Neutrophil (primary cell): ENCODE results near the gene ISM1.

Experiments used
- H3K27ac ChIP-seq: fragments of 200-600 bp; sonication (generic); 2 replicates; pipeline ENCODE4 v1.5.1; 2016; ENCODE audit warnings: mild to moderate bottlenecking, moderate library complexity
- H3K27me3 ChIP-seq: fragments of 200-600 bp; sonication (generic); 2 replicates; pipeline ENCODE4 v1.6.0; 2016; ENCODE audit warnings: mild to moderate bottlenecking
- H3K36me3 ChIP-seq: fragments of 200-600 bp; sonication (generic); 2 replicates; pipeline ENCODE4 v1.5.1; 2017
- H3K4me1 ChIP-seq, 2 experiments: fragments of 200-600 bp in 1 of 2; sonication (generic) in 1 of 2; 1 replicate in 1 of 2; 2 replicates in 1 of 2; pipeline versions ENCODE4 v1.5.1 to v1.6.1; 2013 to 2016; ENCODE audit warnings: low read depth in 1 of 2, low read length in 1 of 2, mild to moderate bottlenecking in 1 of 2, moderate library complexity in 1 of 2; ENCODE audit not compliant: control insufficient read depth in 1 of 2, insufficient read depth in 1 of 2
- H3K4me3 ChIP-seq, 2 experiments: fragments of 200-600 bp in 1 of 2; sonication (generic) in 1 of 2; 1 replicate in 1 of 2; 2 replicates in 1 of 2; pipeline ENCODE4 v1.5.1; 2013 to 2016; ENCODE audit warnings: low read depth in 1 of 2, low read length in 1 of 2, mild to moderate bottlenecking in 1 of 2, moderate library complexity in 1 of 2
- H3K9me3 ChIP-seq: fragments of 200-600 bp; sonication (generic); 2 replicates; pipeline ENCODE4 v1.5.1; 2016
- TF ChIP-seq, protein P1 (sequence below): fragments of 200-600 bp; sonication (generic); IDR thresholded peaks from 2 replicates; pipeline ENCODE4 v1.5.1; 2016; ENCODE audit warnings: antibody characterized with exemption

ISM1 gene

DNA sequence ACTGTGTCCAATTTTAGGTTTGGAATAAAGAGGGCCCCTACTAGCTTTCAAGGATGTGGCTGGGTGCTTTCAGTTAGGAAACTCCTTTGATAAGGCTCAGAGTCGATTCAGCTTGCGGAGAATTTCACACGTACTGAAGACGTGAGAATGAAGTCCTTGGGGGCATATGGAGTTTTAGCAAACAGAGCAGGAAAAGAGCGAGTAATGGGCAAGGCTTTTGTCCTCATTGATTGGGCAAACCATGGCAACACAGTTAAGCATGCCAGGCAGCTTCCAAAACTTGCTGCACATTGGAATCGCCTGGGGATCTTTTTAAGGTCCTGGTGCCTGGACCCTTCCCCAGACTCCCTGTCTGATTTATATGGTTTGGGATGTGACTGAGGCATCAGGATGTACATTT lies 29.2 kb downstream of the ISM1 start:
- Histone ChIP-seq H3K9me3 (no peaks in the 10 kb centered on the region), H3K4me3 (no peak overlapping the region), H3K36me3 (no peaks in the 10 kb centered on the region), H3K4me1 (no peaks in the 10 kb centered on the region), H3K27ac (no peak overlapping the region), H3K27me3 (no peaks in the 10 kb centered on the region)
- TF ChIP-seq, protein P1, sequence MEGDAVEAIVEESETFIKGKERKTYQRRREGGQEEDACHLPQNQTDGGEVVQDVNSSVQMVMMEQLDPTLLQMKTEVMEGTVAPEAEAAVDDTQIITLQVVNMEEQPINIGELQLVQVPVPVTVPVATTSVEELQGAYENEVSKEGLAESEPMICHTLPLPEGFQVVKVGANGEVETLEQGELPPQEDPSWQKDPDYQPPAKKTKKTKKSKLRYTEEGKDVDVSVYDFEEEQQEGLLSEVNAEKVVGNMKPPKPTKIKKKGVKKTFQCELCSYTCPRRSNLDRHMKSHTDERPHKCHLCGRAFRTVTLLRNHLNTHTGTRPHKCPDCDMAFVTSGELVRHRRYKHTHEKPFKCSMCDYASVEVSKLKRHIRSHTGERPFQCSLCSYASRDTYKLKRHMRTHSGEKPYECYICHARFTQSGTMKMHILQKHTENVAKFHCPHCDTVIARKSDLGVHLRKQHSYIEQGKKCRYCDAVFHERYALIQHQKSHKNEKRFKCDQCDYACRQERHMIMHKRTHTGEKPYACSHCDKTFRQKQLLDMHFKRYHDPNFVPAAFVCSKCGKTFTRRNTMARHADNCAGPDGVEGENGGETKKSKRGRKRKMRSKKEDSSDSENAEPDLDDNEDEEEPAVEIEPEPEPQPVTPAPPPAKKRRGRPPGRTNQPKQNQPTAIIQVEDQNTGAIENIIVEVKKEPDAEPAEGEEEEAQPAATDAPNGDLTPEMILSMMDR: no peak

DNA sequence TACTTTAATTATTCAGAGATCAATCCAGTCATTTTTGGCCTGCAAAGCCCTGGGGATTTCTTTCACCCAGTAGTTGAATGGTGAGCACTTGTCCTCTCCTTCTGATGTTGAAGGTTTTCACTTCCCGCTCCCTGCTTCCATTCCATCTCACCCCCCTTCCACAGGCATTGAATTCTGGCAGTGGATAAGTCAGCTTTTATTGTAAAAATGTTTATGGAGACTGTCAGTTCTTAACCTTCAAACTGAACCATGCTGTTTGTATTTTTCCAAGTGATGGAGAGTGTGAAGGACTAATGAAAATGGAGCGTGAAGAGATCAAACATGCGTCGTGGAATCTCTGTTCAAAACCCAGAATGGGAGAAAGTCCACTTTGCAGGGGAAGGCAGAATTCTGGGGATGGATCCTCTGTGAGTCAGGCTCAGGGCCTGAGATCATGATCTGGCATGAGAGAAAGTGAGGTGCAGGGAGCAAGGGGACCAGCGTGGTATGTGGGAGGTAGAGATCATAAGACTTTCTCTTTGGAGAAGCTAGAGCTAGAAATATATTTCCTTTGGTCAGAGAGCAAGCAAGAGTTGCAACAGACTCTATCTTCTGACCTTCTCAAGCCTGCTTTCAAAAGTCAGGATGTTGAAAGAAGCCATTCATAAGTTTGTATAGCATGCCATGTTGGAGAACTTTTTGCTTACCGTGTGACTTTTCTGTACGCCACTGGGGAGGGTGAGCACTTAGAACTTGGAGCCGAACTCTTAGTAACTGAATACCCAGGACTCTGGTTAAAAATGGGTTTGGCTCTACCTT lies 30.2 kb downstream of the ISM1 start:
- TF ChIP-seq, protein P1: no peak
- H3K4me3 ChIP-seq: no peak overlapping the region

DNA sequence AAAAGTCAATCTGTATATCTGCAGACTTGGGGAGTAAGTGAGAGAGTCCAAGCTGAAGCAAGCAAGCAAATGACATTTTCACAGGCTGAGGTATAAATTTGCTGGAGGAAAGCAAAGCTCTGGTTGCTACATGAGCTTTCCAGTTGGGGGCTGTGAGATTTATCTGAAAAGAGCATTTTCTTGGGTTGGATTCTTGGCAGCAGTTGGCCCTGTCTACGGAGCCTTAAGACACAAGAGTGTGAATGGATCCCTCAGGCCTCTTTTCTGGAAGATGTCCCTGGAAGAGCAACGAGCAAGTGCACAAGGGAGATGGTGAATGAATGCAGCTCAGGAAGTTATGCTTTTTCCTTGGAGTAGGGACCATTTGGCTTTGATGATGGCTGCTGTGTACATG lies 30.8 kb downstream of the ISM1 start:
- Histone ChIP-seq H3K27ac (no peak overlapping the region), H3K4me3 (no peak overlapping the region), H3K4me1 (no peaks in the 10 kb centered on the region), H3K9me3 (no peaks in the 10 kb centered on the region), H3K27me3 (no peaks in the 10 kb centered on the region), H3K36me3 (no peaks in the 10 kb centered on the region)
- TF ChIP-seq, protein P1: no peak

More for the DNA sequence above, 30.2 kb downstream of the ISM1 start:
- Histone ChIP-seq H3K36me3 (no peaks in the 10 kb centered on the region), H3K9me3 (no peaks in the 10 kb centered on the region), H3K4me1 (no peaks in the 10 kb centered on the region), H3K27me3 (no peaks in the 10 kb centered on the region), H3K27ac (no peak overlapping the region)

DNA sequence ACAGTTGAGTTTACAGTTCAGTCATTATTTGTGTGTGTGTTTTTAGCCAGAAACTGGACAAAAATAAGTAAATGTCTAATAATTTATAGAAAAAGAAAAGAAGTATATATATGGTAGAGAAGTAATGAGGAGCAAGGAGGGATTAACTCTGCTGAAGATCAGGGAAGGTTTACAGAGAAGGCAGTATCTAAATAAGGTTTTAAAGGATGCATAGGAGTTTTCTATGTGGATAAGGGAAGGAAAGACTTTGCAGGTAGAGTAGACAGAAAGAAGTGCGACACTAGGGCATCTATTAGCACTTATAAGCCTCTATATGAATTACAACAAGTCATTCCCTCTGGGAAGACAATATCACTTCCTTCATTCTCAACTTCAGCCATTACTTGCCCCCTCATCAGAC lies 34.3 kb downstream of the ISM1 start:
- no peaks in the 10 kb centered on the region for H3K9me3 ChIP-seq
- H3K36me3 ChIP-seq: no peaks in the 10 kb centered on the region
- TF ChIP-seq, protein P1: no peak
- H3K27me3 ChIP-seq: no peaks in the 10 kb centered on the region
- H3K4me1 ChIP-seq: no peaks in the 10 kb centered on the region
- no peak overlapping the region for H3K27ac ChIP-seq
- no peak overlapping the region for H3K4me3 ChIP-seq

DNA sequence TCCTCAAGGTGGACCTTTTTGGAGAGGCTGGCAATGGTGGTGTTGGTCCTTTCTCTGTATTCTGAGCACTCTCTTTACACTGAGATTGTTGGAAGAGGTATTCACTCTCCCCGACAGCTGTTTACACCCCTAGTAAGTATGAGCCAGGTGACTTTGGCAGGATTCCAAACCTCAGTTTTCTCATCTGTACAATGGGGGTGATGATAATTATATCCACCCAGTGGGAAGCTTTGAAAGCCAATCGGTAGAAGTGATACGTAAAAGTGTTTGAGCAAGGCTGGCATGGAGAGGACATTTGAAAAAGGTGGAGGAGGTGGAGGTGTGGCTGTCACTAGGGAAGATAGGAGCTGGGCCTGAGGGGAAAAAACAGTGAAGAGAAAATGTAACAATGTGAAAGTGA lies 35.5 kb downstream of the ISM1 start:
- Histone ChIP-seq H3K27ac (no peak overlapping the region), H3K4me3 (no peak overlapping the region), H3K27me3 (no peaks in the 10 kb centered on the region), H3K9me3 (no peaks in the 10 kb centered on the region), H3K4me1 (no peaks in the 10 kb centered on the region), H3K36me3 (no peaks in the 10 kb centered on the region)
- TF ChIP-seq, protein P1: no peak
